Skeletal muscle tissue (tissue), 4 donors: Measurements from ENCODE around the gene TACR3. TPM values are rescaled to one million over a fixed set of nuclear protein-coding genes. Genes with fewer than 3 reads are reported as not detected.
"Not testable (repeated sequence)": the region's sequence is repeated elsewhere in the genome, so short reads cannot be mapped to it uniquely, and the experiment has no call there.

Experiments used
- H3K27ac ChIP-seq: one replicate; pipeline ENCODE4 v1.7.0; 2013; ENCODE audit warnings: mild to moderate bottlenecking, low read depth, low read length, inconsistent platforms
- H3K27me3 ChIP-seq, 3 donors: one replicate each; pipeline ENCODE4 v1.7.0; 2013; ENCODE audit warnings: low read length in 3 of 3; ENCODE audit not compliant: control insufficient read depth in 3 of 3, insufficient read depth in 3 of 3
- H3K36me3 ChIP-seq, 3 donors: one replicate each; pipeline ENCODE4 v1.7.0; 2013; ENCODE audit warnings: low read length in 3 of 3; ENCODE audit not compliant: control insufficient read depth in 3 of 3, insufficient read depth in 3 of 3
- H3K4me1 ChIP-seq, 3 donors: one replicate each; pipeline ENCODE4 v1.7.0; 2013; ENCODE audit warnings: low read length in 3 of 3, mild to moderate bottlenecking in 3 of 3; ENCODE audit not compliant: control insufficient read depth in 3 of 3, insufficient read depth in 3 of 3
- H3K4me3 ChIP-seq, 3 donors: one replicate each; pipeline ENCODE4 v1.7.0; 2013; ENCODE audit warnings: low read length in 3 of 3
- H3K9ac ChIP-seq, 3 donors: one replicate each; pipeline ENCODE4 v1.7.0; 2013; ENCODE audit warnings: low read length in 3 of 3, mild to moderate bottlenecking in 3 of 3, moderate library complexity in 2 of 3, low read depth in 1 of 3
- H3K9me3 ChIP-seq, 3 donors: one replicate each; pipeline ENCODE4 v1.7.0; 2013; ENCODE audit warnings: low read length in 3 of 3; ENCODE audit not compliant: control insufficient read depth in 3 of 3
- total RNA-seq: library from RNA; depleted of rRNA; stranded (reverse); fragments of >200 nt; gene quantifications from one replicate; pipeline ENCODE4 v1.2.3, GENCODE V29; 2014
- donor health status: Osteomylitis.

Gene TACR3
- total RNA-seq, 1 donor from 2014 or later: 4.2 TPM

DNA sequence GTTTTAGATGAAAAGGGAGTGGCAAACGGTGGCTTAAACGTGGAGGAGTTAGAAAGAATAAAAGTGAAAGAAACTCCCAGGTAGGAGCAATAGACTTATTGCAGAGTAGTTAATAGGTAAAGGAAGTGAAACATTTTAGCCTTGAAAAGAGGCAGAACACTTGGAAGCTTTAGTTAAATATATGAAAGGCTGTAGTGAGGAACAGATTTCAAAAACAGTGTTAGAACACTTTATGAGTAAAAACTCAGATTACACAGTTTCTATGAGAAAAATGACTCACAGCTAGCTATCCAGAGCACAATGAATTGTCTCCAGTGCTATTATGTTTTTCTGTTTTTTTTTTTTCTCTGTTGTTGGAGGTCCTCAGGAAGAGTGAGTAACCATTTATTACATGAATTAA is 45.8 kb downstream of the TACR3 start:
- Histone ChIP-seq H3K9ac (no peak overlapping the region), H3K4me1 (no peaks in the 10 kb centered on the region), H3K36me3 (no peaks in the 10 kb centered on the region), H3K9me3 (peaks cover 0 to 2% (median 0%) of the 10 kb centered on the region in 3 donors), H3K4me3 (no peak overlapping the region), H3K27me3 (no peaks in the 10 kb centered on the region), H3K27ac (no peak overlapping the region)

DNA sequence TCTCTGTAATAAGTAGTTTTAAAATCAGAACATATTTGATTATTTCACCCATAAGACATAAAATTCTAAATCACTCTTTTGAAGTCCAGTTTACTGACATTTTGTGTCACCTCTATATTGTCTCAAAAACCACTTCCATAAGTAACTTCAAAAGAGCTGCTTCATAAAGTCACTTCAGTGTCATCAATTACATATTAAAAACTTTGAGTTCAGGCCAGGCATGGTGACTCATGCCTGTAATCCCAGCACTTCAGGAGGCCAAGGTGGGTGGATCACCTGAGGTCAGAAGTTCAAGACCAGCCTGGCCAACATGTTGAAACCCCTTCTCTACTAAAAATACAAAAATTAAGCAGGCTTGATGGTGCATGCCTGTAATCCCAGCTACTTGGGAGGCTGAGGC is 53.0 kb downstream of the TACR3 start:
- not testable (repeated sequence) for H3K27ac ChIP-seq, H3K4me3 ChIP-seq, H3K9me3 ChIP-seq, H3K36me3 ChIP-seq, H3K27me3 ChIP-seq, H3K4me1 ChIP-seq, H3K9ac ChIP-seq

DNA sequence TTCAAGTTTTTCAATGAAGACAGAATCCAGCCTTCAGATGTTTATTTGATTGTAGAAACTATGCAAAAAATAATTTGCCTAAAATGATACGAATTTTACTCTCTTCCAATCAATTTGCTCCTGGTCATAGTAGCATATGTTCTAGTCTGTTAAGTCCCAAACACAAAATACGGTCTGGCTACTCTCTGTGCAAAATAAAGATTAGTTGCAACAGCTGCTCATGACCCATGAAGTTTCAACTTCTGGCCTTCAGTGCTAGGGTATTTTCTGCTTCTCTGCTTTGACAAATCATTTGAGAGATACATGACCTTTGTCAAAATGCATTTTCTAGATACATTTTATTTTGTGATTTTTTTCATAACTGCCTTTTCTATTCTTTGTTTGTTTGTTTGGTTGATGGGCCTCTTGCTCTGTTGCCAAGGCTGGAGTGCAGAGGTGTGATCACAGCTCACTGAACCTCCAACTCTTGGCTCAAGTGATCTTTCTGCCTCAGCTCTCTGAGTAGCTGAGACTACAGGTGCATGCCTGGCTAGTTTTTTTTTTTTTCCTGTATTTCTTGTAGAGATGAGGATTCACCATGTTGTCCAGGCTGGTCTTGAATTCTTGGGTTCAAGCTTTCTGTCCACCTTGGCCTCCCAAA is 55.2 kb downstream of the TACR3 start:
- Histone ChIP-seq H3K27me3 (no peaks in the 10 kb centered on the region), H3K9me3 (no peaks in the 10 kb centered on the region)

DNA sequence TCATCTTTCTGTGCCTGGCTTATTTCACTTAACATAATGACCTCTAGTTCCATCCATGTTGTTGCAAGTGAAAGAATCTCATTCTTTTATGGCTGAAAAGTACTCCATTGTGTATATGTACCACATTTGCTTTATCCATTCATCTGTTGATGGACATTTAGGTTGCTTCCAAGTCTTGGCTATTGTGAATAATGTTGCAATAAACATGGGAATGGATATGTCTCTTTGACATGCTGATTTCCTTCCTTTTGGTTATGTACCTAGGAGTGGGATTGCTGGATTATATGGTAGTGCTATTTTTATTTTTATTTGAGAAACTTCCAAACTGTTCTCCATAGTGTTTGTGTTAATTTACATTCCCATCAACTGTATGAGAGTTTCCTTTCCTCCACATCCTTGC is 71.2 kb downstream of the TACR3 start:
- Histone ChIP-seq H3K36me3 (no peaks in the 10 kb centered on the region), H3K4me3 (no peak overlapping the region), H3K9me3 (no peaks in the 10 kb centered on the region), H3K9ac (no peak overlapping the region), H3K4me1 (no peaks in the 10 kb centered on the region), H3K27ac (no peak overlapping the region), H3K27me3 (no peaks in the 10 kb centered on the region)

More for the DNA sequence above, 55.2 kb downstream of the TACR3 start:
- Histone ChIP-seq H3K36me3 (no peaks in the 10 kb centered on the region), H3K27ac (no peak overlapping the region), H3K4me3 (no peak overlapping the region), H3K4me1 (no peaks in the 10 kb centered on the region), H3K9ac (no peak overlapping the region)

DNA sequence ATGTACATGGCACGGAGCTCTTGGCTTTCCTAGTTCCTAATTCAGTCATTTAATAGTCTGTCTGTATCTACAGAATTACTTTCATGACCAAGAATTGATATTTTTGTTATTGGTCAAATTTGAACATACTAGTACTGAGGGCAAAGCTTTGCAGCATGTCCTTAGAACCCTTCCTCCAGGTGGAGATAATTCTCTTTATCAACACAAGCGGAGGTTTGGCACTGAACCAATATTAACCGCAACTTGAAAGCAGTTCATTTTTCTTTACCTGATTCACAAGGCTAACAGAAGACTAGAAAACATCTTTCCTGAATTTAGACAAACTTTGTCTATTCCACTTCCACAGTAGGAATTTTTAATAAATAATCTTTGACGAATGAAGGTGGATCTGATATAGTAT is 73.8 kb downstream of the TACR3 start:
- no peaks in the 10 kb centered on the region for H3K27me3 ChIP-seq
- H3K9me3 ChIP-seq: peaks cover 0 to 4% (median 0%) of the 10 kb centered on the region in 3 donors
- H3K4me3 ChIP-seq: no peak overlapping the region
- no peak overlapping the region for H3K27ac ChIP-seq
- H3K36me3 ChIP-seq: no peaks in the 10 kb centered on the region
- H3K9ac ChIP-seq: no peak overlapping the region
- no peaks in the 10 kb centered on the region for H3K4me1 ChIP-seq

DNA sequence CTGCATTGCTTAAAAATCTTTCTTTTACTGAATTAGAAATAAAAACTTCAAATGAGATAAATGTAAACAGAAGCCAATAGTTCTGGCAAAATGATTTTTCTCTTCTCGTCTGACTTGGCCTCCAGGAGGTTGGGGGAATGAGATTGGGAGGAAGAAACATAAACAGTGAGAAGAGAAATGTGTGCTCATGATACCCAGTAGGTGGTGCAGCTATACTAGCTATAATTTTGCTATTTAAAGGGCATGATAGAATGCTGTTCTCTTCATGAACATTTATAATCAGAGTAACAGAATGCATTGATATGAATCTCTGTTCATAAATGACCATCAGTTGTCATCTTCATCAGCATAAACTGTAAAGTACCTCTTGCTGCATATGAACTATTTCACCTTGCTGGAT is 85.5 kb downstream of the TACR3 start:
- Histone ChIP-seq H3K4me1 (no peaks in the 10 kb centered on the region), H3K9ac (no peak overlapping the region), H3K27ac (no peak overlapping the region), H3K27me3 (no peaks in the 10 kb centered on the region), H3K9me3 (no peaks in the 10 kb centered on the region), H3K36me3 (no peaks in the 10 kb centered on the region), H3K4me3 (no peak overlapping the region)

DNA sequence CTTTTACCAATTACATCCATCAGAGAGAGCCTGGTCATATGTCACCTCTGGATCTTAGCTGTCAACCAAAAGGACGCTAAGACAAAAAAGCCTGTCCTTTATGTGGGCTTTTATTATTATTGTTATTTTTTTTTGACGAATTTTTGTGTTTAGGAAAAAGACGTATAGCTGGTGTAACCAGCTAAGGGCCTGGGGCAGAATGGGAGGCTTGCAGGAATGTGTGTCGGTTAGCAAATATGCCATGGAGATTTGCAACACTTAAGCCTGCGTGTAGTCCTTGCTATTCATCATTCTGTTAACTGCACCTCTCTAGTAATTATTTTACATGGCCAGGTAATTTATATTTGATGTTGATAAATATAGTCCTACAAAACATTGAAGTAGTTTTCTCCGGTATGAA is 93.5 kb downstream of the TACR3 start:
- no peaks in the 10 kb centered on the region for H3K9me3 ChIP-seq
- no peak overlapping the region for H3K27ac ChIP-seq
- H3K27me3 ChIP-seq: no peaks in the 10 kb centered on the region
- H3K9ac ChIP-seq: no peak overlapping the region
- no peaks in the 10 kb centered on the region for H3K36me3 ChIP-seq
- H3K4me1 ChIP-seq: no peaks in the 10 kb centered on the region
- no peak overlapping the region for H3K4me3 ChIP-seq

DNA sequence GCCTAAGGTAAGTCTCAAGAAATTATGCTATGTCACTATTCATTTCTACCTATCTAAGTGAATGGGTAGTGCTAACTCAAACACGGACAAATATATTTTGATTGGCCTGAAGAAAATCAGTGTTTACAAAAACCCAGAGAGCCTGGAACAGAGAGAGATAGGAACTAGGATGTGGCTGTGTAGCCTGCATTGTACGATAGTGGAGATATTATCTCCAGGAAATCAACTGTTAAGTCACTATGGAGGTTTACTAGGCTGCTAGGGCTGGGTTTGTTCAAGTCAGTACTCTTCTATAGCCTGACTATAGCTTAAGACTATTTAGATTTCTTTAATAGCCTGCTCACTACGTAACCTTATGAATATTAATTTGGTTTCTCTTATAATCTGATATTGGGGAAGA is 127.9 kb downstream of the TACR3 start:
- no peaks in the 10 kb centered on the region for H3K4me1 ChIP-seq
- H3K27me3 ChIP-seq: no peaks in the 10 kb centered on the region
- H3K9ac ChIP-seq: no peak overlapping the region
- no peak overlapping the region for H3K27ac ChIP-seq
- H3K9me3 ChIP-seq: no peaks in the 10 kb centered on the region
- no peaks in the 10 kb centered on the region for H3K36me3 ChIP-seq
- H3K4me3 ChIP-seq: no peak overlapping the region

DNA sequence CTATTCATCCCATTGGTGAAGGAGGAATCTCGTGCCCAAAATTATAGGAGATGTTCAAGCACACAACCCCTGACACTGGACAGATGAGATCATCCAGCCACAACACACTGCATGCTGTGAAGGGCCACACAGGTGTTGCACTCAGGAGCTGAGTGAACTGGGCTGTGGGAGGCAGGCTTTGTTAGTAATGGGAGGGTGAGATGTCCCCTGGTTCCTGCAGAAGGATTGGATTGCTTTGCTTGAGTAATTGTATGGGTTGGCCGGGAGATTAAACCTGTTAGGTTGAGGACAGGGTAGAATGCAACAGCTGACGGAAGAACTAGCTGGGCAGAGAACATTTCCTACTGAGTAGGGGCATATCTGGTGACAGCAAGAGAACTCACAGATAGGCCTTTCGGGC is 152.2 kb downstream of the TACR3 start:
- Histone ChIP-seq H3K9ac (no peak overlapping the region), H3K9me3 (no peaks in the 10 kb centered on the region), H3K27me3 (no peaks in the 10 kb centered on the region), H3K4me1 (no peaks in the 10 kb centered on the region), H3K4me3 (no peak overlapping the region), H3K36me3 (no peaks in the 10 kb centered on the region), H3K27ac (no peak overlapping the region)

DNA sequence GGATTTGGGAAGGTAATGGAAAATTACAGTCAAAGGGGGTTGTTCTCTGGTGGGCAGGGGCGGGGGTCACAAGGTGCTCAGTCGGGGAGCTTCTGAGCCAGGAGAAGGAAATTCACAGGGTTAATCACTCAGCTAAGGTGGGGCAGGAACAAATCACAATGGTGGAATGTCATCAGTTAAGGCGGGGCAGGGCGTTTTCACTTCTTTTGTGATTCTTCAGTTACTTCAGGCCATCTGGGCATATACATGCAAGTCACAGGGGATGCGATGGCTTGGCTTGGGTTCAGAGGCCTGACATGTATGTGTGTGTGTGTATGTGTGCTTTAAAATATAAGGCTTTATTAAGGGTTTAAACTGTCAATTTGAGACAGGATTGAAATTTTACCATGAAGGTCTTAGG is 160.6 kb downstream of the TACR3 start:
- not testable (repeated sequence) for H3K9me3 ChIP-seq, H3K27me3 ChIP-seq, H3K4me1 ChIP-seq, H3K36me3 ChIP-seq, H3K4me3 ChIP-seq, H3K27ac ChIP-seq, H3K9ac ChIP-seq
